GM21723 (cell line): ENCODE measurements around the gene ATP11B.
"Not testable (repeated sequence)": the region's sequence is repeated elsewhere in the genome, so short reads cannot be mapped to it uniquely, and the experiment has no call there.

Experiments
- ATAC-seq: cut with Tn5 transposase; IDR thresholded peaks from one replicate; pipeline ENCODE4 v1.9.1; 2021; ENCODE audit warnings: mild to moderate bottlenecking, moderate library complexity; ENCODE audit not compliant: unreplicated experiment

Gene ATP11B

GRCh38 chr3:182824957-182825356, 31.7 kb downstream of the ATP11B start:
- no peak for ATAC-seq

DNA sequence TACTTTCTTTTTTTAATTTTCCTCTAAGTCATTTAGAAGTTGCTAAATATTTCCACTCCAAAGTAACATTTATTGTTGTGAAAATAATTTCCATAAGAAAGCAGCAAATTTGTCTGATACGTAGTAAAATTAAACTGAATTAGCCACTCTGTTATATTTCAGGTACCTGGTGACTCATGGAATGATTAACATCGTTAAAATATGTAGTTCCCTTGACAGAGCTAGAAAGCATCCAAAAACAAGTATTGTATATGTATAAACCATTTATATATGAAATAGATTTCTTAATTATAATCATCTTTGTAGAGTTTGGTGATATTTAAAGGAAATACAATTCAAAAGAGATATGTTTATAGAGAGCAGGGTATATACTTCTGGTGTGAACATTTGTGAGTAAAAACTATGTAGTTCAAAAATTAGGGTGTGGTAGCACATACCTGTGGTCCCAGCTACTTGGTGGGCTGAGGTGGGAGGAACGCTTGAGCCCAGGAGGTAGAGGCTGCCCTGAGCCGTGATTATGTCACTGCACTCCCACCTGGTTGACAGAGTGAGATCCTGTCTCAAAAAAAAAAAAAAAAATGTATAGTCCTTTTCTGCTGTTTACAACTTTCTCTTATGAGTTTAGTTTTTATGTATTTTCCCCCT, 36.6 kb downstream of the ATP11B start:
- no peak for ATAC-seq

- no peak for ATAC-seq
Measured at GRCh38 chr3:182837855-182838454, 44.7 kb downstream of the ATP11B start.

- no peak for ATAC-seq
Measured at GRCh38 chr3:182843478-182843877, 50.2 kb downstream of the ATP11B start.

DNA sequence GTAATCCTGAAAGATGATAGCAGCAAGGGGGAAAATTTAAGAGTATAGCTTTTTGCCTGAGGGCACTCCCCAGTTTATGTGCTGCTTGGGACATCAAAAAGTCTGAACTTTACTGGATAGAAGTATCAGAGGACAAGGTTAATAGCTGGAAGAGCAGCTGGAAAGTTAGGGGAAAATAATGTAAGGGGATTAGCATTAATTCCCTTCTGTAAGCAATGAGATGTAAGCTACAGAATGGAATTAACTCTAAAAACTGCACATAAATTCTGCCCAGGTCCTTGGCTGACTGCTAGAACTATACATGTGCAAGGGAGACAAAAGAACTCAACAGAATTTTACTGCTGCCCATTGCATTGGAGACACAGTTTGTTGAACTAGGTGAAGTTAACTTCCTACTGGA, 55.6 kb downstream of the ATP11B start:
- ATAC-seq, result no peak

DNA sequence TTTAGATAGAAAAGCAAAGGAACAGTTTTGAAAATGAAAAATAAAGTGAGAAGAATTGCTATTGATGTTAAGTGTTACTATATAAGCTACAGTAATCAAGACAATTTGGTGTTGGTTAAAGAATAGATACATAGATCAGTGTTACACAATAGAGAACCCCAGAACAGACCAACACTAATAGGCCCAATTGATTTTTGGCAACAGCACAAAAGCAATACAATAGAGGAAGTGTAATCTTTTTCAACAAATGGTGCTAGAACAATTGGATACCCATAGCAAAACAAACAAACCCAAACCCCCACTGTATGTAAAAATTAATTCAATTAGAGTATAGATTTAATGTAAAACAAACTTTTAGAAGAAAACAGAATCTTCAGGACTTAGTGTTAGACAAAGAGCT, 61.8 kb downstream of the ATP11B start:
- ATAC-seq, result no peak

DNA sequence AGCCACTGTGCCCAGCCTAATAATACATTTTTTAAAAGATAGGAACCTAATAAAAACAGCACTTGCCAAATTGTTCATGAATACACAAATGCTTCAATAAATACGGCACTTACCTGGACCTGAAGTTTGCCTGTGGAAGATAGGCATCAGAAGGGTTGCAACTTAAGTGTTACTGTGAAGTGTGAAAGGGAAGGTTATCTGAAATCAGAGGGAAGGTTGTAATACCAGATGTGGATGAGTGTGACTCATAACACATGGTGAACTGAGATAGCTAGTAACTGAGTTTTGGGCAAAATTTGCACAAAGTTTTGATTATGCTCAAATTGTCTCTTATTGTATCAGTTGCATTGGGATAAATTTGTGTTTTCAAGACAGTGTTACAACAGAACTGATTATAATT, 68.0 kb downstream of the ATP11B start:
- ATAC-seq, result no peak

GRCh38 chr3:182862159-182862860, 69.0 kb downstream of the ATP11B start:
- ATAC-seq, result no peak

DNA sequence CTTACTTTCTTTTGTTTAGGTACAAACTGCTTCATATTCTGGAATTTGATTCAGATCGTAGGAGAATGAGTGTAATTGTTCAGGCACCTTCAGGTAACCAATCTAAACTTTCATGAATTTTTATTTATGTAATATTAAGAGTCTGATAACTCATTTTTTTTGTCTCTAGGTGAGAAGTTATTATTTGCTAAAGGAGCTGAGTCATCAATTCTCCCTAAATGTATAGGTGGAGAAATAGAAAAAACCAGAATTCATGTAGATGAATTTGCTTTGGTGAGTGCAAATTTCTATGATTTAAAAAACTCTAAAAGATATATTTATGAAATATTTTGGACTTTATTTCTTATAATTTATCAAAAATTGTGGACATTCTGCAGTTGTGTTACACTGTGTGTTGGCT, 75.8 kb downstream of the ATP11B start:
- ATAC-seq, result no peak

DNA sequence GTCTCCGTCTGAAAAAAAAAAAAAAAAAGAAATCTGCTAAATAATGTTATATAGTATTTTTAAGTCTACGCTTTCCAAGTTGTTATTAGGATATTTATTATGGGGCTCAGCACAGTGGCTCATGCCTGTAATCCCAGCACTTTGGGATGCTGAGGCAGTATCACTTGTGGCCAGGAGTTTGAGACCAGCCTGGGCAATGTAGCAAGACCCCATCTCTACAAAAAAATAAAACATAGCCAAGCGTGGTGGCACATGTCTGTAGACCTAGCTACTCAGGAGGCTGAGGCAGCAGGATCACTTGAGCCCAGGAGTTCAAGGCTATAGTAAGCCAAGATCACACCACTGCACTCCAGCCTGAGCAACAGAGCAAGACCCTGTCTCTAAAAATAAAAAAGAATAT, 77.6 kb downstream of the ATP11B start:
- not testable (repeated sequence) for ATAC-seq

DNA sequence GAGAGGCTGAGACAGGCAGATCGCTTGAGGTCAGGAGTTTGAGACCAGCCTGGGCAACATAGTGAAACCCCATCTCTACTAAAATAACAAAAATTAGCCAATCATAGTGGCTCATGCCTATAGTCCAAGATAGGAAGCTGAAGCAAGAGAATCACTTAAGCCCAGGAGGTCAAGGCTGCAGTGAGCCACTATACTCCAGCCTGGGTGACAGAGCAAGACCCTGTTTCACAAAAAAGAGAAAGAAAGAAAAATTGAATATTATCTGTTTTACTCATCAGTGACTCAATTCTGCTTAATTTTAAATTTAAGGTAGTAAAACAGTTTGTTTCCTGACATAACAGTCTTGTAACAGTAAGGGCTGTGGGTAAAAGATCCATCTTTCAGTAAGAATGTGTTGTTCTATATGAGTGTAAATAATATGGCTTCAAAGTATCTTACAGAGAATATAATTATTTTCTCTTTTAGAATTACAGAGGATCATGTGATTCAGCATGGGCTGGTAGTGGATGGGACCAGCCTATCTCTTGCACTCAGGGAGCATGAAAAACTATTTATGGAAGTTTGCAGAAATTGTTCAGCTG, 85.8 kb downstream of the ATP11B start:
- no peak for ATAC-seq

DNA sequence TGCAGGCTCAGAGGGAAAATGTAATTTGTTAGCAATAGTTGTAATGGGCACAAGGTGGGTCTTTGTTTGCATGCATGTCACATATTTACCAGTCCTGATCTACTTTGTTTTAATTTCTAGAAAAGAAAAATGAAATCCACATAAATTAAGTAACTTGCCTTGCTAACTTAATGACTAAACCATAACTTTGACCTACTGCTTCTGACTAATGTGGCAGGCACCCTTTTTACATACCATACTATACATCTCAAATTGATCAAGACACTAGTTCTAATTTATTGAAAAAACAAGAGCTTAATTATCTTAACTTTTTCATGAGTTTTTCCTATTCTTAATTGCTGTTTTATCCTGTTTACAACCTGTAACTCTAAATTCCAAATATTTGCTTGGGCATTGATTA, 93.2 kb downstream of the ATP11B start:
- no peak for ATAC-seq

- ATAC-seq, result no peak
Measured at GRCh38 chr3:182889948-182890629, 96.8 kb downstream of the ATP11B start.

- ATAC-seq, result no peak
Measured at GRCh38 chr3:182891364-182891763, 98.1 kb downstream of the ATP11B start.

- no peak for ATAC-seq
Measured at GRCh38 chr3:182892226-182892625, 98.9 kb downstream of the ATP11B start.

DNA sequence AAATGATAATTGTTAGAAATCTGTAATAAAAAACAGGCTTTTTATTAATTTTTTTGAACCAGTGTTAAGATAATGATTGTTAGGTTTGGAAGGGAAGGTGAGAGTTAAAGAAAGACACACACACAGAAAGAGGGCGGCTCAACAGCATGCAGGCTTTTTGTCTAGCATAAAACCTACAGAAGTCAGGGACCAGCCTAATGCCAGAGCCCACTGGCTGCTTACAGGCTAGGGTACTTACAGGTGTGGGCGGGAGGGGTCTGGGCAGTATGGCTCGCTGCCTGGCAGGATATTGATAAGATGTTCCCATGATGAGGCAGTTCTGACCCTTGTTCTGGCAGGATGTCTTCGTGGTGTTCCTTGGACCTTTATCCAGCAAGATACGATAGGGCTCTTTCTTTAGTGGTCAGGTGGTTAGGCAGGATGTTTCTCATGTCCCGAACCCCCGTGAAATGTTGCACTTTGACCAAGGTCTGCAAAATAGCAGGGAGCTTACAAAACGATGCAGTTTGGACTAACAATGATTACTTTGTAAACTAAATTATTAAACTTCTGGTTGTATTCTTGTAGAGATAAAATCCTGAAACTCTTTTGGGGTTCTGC, 102.3 kb downstream of the ATP11B start:
- ATAC-seq, result no peak

- no peak for ATAC-seq
Measured at GRCh38 chr3:182896553-182896952, 103.2 kb downstream of the ATP11B start.

- ATAC-seq, result no peak
Measured at GRCh38 chr3:182902236-182902635, 108.9 kb downstream of the ATP11B start.

DNA sequence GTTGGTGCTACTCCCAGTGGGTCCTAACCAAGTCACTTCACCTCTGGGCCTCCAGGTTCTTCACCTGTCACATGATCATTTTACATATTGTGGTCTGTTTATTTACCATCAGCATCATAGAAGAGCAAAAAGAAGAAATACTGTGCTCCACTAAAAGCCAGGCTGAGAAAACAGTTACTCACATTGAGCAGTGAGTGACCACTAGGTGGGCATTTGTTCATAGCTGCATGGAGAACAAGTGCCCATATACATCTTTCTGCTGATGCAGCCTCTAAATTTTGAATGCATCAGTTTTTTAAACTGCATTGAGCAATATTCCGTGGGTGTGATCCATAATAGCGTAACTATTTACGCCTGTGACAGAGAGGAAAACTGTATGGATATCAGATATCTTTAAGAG, 110.9 kb downstream of the ATP11B start:
- no peak for ATAC-seq

GRCh38 chr3:182905623-182906022, 112.3 kb downstream of the ATP11B start:
- ATAC-seq, result peak; percentile 18

DNA sequence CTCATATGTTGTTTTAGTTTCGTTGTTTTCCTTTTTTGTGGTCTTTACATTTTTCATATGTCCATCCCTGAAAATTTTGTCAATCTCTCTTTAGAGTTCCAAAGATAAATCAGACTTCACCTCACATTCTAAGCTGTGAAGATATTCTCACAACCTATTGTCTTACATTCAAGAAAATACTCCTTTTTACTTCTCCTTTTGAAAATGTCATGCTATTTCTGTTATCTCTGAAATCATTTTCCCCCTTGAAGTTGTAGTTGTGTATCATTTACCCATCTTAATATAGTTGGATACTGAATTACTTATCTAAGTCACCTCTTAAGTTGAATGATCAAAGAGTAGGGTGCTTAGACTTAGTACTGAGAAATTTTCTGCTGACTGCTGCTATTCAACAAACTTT, 112.7 kb downstream of the ATP11B start:
- ATAC-seq, result peak; percentile 68
